Neural progenitor cell (in vitro differentiated cells): ENCODE results near the gene ZCCHC13. TPM values are rescaled to one million over a fixed set of nuclear protein-coding genes. Genes with fewer than 3 reads are reported as not detected.

Experiments used
- DNase-seq: peaks from one replicate; pipeline ENCODE4 v3.0.0-alpha.2; 2016; ENCODE audit warnings: low spot score
- H2AFZ ChIP-seq: fragments of 200-600 bp; sonication (generic); replicated peaks from 2 replicates; pipeline ENCODE4 v1.6.1; 2016; ENCODE audit warnings: antibody characterized with exemption
- H3F3A ChIP-seq: fragments of 200-600 bp; sonication (generic); 2 replicates; pipeline ENCODE4 v1.6.1; 2016; ENCODE audit warnings: antibody characterized with exemption, low read depth
- H3K27ac ChIP-seq: fragments of 200-600 bp; sonication (generic); 2 replicates; pipeline ENCODE4 v1.5.1; 2016; ENCODE audit warnings: mild to moderate bottlenecking
- H3K27me3 ChIP-seq: fragments of 200-600 bp; sonication (generic); 2 replicates; pipeline ENCODE4 v1.6.1; 2016; ENCODE audit warnings: mild to moderate bottlenecking, moderate library complexity
- H3K36me3 ChIP-seq: fragments of 200-600 bp; sonication (generic); 2 replicates; pipeline ENCODE4 v1.5.1; 2016
- H3K4me1 ChIP-seq: fragments of 200-600 bp; sonication (generic); 2 replicates; pipeline ENCODE4 v1.6.1; 2016; ENCODE audit warnings: mixed run types
- H3K4me2 ChIP-seq: fragments of 200-600 bp; sonication (generic); 2 replicates; pipeline ENCODE4 v1.6.1; 2016
- H3K4me3 ChIP-seq: fragments of 200-600 bp; sonication (generic); 2 replicates; pipeline ENCODE4 v1.5.1; 2016
- H3K79me2 ChIP-seq: fragments of 200-600 bp; sonication (generic); 2 replicates; pipeline ENCODE4 v1.6.1; 2016; ENCODE audit warnings: low read depth
- H3K9ac ChIP-seq: fragments of 200-600 bp; sonication (generic); 2 replicates; pipeline ENCODE4 v1.6.1; 2016
- H3K9me3 ChIP-seq: fragments of 200-600 bp; sonication (generic); 2 replicates; pipeline ENCODE4 v1.5.1; 2016; ENCODE audit warnings: low read depth
- H4K20me1 ChIP-seq: fragments of 200-600 bp; sonication (generic); 2 replicates; pipeline ENCODE4 v1.6.1; 2016; ENCODE audit warnings: low read depth
- H3K27ac Mint-ChIP-seq: 3 replicates; pipeline ENCODE4 v1.8.0; 2021; ENCODE audit warnings: mixed read lengths
- H3K27me3 Mint-ChIP-seq: 2 replicates; pipeline ENCODE4 v1.8.0; 2022; ENCODE audit warnings: low read depth, mild to moderate bottlenecking, inconsistent platforms, moderate library complexity, mixed read lengths; ENCODE audit not compliant: insufficient read depth
- H3K36me3 Mint-ChIP-seq: 3 replicates; pipeline ENCODE4 v1.8.0; 2021; ENCODE audit warnings: mixed read lengths
- H3K4me1 Mint-ChIP-seq: 3 replicates; pipeline ENCODE4 v1.8.0; 2021; ENCODE audit warnings: mixed read lengths
- H3K4me3 Mint-ChIP-seq: 3 replicates; pipeline ENCODE4 v1.8.0; 2021; ENCODE audit warnings: mild to moderate bottlenecking, moderate library complexity, mixed read lengths
- H3K9me3 Mint-ChIP-seq: 3 replicates; pipeline ENCODE4 v1.8.0; 2020; ENCODE audit warnings: mixed read lengths
- CTCF ChIP-seq: fragments of 200-600 bp; sonication (generic); IDR thresholded peaks from 2 replicates; pipeline ENCODE4 v1.5.1; 2017; ENCODE audit warnings: antibody characterized with exemption, mild to moderate bottlenecking
- EZH2 ChIP-seq: fragments of 200-600 bp; sonication (generic); IDR thresholded peaks from 2 replicates; pipeline ENCODE4 v1.6.1; 2017; ENCODE audit warnings: antibody characterized with exemption, mild to moderate bottlenecking, moderate library complexity
- EZH2phosphoT487 ChIP-seq: fragments of 200-600 bp; sonication (generic); IDR thresholded peaks from 2 replicates; pipeline ENCODE4 v1.6.1; 2017; ENCODE audit warnings: antibody characterized with exemption
- total RNA-seq: library from RNA; depleted of rRNA; stranded (reverse); fragments of >200 nt; gene quantifications from 2 replicates; pipeline ENCODE4 v1.2.3, GENCODE V29; 2015; ENCODE audit warnings: low replicate concordance

Gene ZCCHC13
- total RNA-seq, 1 donor from 2014 or later, result not detected

GRCh38 chrX:74346088-74346487 is 42.1 kb downstream of the ZCCHC13 start:
- Mint-ChIP-seq H3K27ac (no peak overlapping the region), H3K9me3 (peaks cover 3% of the 10 kb centered on the region), H3K4me1 (peaks cover 12% of the 10 kb centered on the region), H3K27me3 (peaks cover 10% of the 10 kb centered on the region), H3K36me3 (no peaks in the 10 kb centered on the region), H3K4me3 (no peak overlapping the region)
- Histone ChIP-seq H3K27ac (no peak overlapping the region), H3K9ac (no peak overlapping the region), H3K79me2 (no peaks in the 10 kb centered on the region), H2AFZ (no peak overlapping the region), H3F3A (no peaks in the 10 kb centered on the region), H3K36me3 (no peaks in the 10 kb centered on the region), H3K9me3 (no peaks in the 10 kb centered on the region), H3K4me1 (no peaks in the 10 kb centered on the region), H4K20me1 (no peaks in the 10 kb centered on the region), H3K4me2 (no peak overlapping the region), H3K27me3 (no peaks in the 10 kb centered on the region), H3K4me3 (no peak overlapping the region)
- DNase-seq, result no peak
- TF ChIP-seq EZH2, result no peak
- no peak for TF ChIP-seq CTCF

- H3K4me3 Mint-ChIP-seq, result no peak overlapping the region
Measured at GRCh38 chrX:74349387-74349786, 45.4 kb downstream of the ZCCHC13 start.

GRCh38 chrX:74351760-74352159 is 47.8 kb downstream of the ZCCHC13 start:
- Mint-ChIP-seq H3K27me3 (peaks cover 2% of the 10 kb centered on the region), H3K27ac (no peak overlapping the region), H3K9me3 (no peaks in the 10 kb centered on the region), H3K4me1 (no peaks in the 10 kb centered on the region), H3K4me3 (no peak overlapping the region), H3K36me3 (no peaks in the 10 kb centered on the region)
- Histone ChIP-seq H3K79me2 (no peaks in the 10 kb centered on the region), H3K27ac (no peak overlapping the region), H3K4me1 (no peaks in the 10 kb centered on the region), H3K27me3 (no peaks in the 10 kb centered on the region), H2AFZ (no peak overlapping the region), H3K9me3 (no peaks in the 10 kb centered on the region), H3K4me3 (no peak overlapping the region), H4K20me1 (no peaks in the 10 kb centered on the region), H3K36me3 (no peaks in the 10 kb centered on the region), H3K9ac (no peak overlapping the region), H3F3A (no peaks in the 10 kb centered on the region), H3K4me2 (no peak overlapping the region)
- no peak for TF ChIP-seq EZH2phosphoT487
- TF ChIP-seq CTCF, result no peak
- no peak for TF ChIP-seq EZH2
- no peak for DNase-seq

More at GRCh38 chrX:74349387-74349786, 45.4 kb downstream of the ZCCHC13 start:
- peaks cover 2% of the 10 kb centered on the region for H3K9me3 Mint-ChIP-seq
- Histone ChIP-seq H3K4me3 (no peak overlapping the region), H3K27ac (no peak overlapping the region), H3K4me2 (no peak overlapping the region), H3K9ac (no peak overlapping the region), H2AFZ (no peak overlapping the region), H3K4me1 (no peaks in the 10 kb centered on the region), H3K9me3 (no peaks in the 10 kb centered on the region), H3K27me3 (no peaks in the 10 kb centered on the region), H3K36me3 (no peaks in the 10 kb centered on the region), H4K20me1 (no peaks in the 10 kb centered on the region), H3K79me2 (no peaks in the 10 kb centered on the region), H3F3A (no peaks in the 10 kb centered on the region)
- H3K27me3 Mint-ChIP-seq, result peaks cover 7% of the 10 kb centered on the region
- H3K4me1 Mint-ChIP-seq, result no peaks in the 10 kb centered on the region
- no peaks in the 10 kb centered on the region for H3K36me3 Mint-ChIP-seq
- DNase-seq, result no peak
- no peak overlapping the region for H3K27ac Mint-ChIP-seq
- TF ChIP-seq CTCF (no peak), EZH2 (no peak), EZH2phosphoT487 (no peak)

- Histone ChIP-seq H3K9ac (no peak overlapping the region), H3K27ac (no peak overlapping the region), H2AFZ (no peak overlapping the region), H3K27me3 (no peaks in the 10 kb centered on the region), H3K79me2 (no peaks in the 10 kb centered on the region), H4K20me1 (no peaks in the 10 kb centered on the region), H3K4me2 (no peak overlapping the region), H3K36me3 (no peaks in the 10 kb centered on the region), H3F3A (no peaks in the 10 kb centered on the region), H3K4me1 (no peaks in the 10 kb centered on the region), H3K9me3 (no peaks in the 10 kb centered on the region), H3K4me3 (no peak overlapping the region)
- no peaks in the 10 kb centered on the region for H3K27me3 Mint-ChIP-seq
- no peak overlapping the region for H3K4me3 Mint-ChIP-seq
- DNase-seq, result no peak
- TF ChIP-seq CTCF (no peak), EZH2phosphoT487 (no peak), EZH2 (no peak)
- no peaks in the 10 kb centered on the region for H3K36me3 Mint-ChIP-seq
- no peak overlapping the region for H3K27ac Mint-ChIP-seq
- no peaks in the 10 kb centered on the region for H3K9me3 Mint-ChIP-seq
- no peaks in the 10 kb centered on the region for H3K4me1 Mint-ChIP-seq
Measured at GRCh38 chrX:74353984-74354383, 50.0 kb downstream of the ZCCHC13 start.
